Neural progenitor cell (in vitro differentiated cells): ENCODE data around the gene ZNF503. TPM values are rescaled to one million over a fixed set of nuclear protein-coding genes. Genes with fewer than 3 reads are reported as not detected.

ENCODE experiments used
- DNase-seq: peaks from one replicate; pipeline ENCODE4 v3.0.0-alpha.2; 2016; ENCODE audit warnings: low spot score
- H2AFZ ChIP-seq: fragments of 200-600 bp; sonication (generic); replicated peaks from 2 replicates; pipeline ENCODE4 v1.6.1; 2016; ENCODE audit warnings: antibody characterized with exemption
- H3F3A ChIP-seq: fragments of 200-600 bp; sonication (generic); 2 replicates; pipeline ENCODE4 v1.6.1; 2016; ENCODE audit warnings: antibody characterized with exemption, low read depth
- H3K27ac ChIP-seq: fragments of 200-600 bp; sonication (generic); 2 replicates; pipeline ENCODE4 v1.5.1; 2016; ENCODE audit warnings: mild to moderate bottlenecking
- H3K27me3 ChIP-seq: fragments of 200-600 bp; sonication (generic); 2 replicates; pipeline ENCODE4 v1.6.1; 2016; ENCODE audit warnings: mild to moderate bottlenecking, moderate library complexity
- H3K36me3 ChIP-seq: fragments of 200-600 bp; sonication (generic); 2 replicates; pipeline ENCODE4 v1.5.1; 2016
- H3K4me1 ChIP-seq: fragments of 200-600 bp; sonication (generic); 2 replicates; pipeline ENCODE4 v1.6.1; 2016; ENCODE audit warnings: mixed run types
- H3K4me2 ChIP-seq: fragments of 200-600 bp; sonication (generic); 2 replicates; pipeline ENCODE4 v1.6.1; 2016
- H3K4me3 ChIP-seq: fragments of 200-600 bp; sonication (generic); 2 replicates; pipeline ENCODE4 v1.5.1; 2016
- H3K79me2 ChIP-seq: fragments of 200-600 bp; sonication (generic); 2 replicates; pipeline ENCODE4 v1.6.1; 2016; ENCODE audit warnings: low read depth
- H3K9ac ChIP-seq: fragments of 200-600 bp; sonication (generic); 2 replicates; pipeline ENCODE4 v1.6.1; 2016
- H3K9me3 ChIP-seq: fragments of 200-600 bp; sonication (generic); 2 replicates; pipeline ENCODE4 v1.5.1; 2016; ENCODE audit warnings: low read depth
- H4K20me1 ChIP-seq: fragments of 200-600 bp; sonication (generic); 2 replicates; pipeline ENCODE4 v1.6.1; 2016; ENCODE audit warnings: low read depth
- H3K27ac Mint-ChIP-seq: 3 replicates; pipeline ENCODE4 v1.8.0; 2021; ENCODE audit warnings: mixed read lengths
- H3K27me3 Mint-ChIP-seq: 2 replicates; pipeline ENCODE4 v1.8.0; 2022; ENCODE audit warnings: low read depth, mild to moderate bottlenecking, inconsistent platforms, moderate library complexity, mixed read lengths; ENCODE audit not compliant: insufficient read depth
- H3K36me3 Mint-ChIP-seq: 3 replicates; pipeline ENCODE4 v1.8.0; 2021; ENCODE audit warnings: mixed read lengths
- H3K4me1 Mint-ChIP-seq: 3 replicates; pipeline ENCODE4 v1.8.0; 2021; ENCODE audit warnings: mixed read lengths
- H3K4me3 Mint-ChIP-seq: 3 replicates; pipeline ENCODE4 v1.8.0; 2021; ENCODE audit warnings: mild to moderate bottlenecking, moderate library complexity, mixed read lengths
- H3K9me3 Mint-ChIP-seq: 3 replicates; pipeline ENCODE4 v1.8.0; 2020; ENCODE audit warnings: mixed read lengths
- CTCF ChIP-seq: fragments of 200-600 bp; sonication (generic); IDR thresholded peaks from 2 replicates; pipeline ENCODE4 v1.5.1; 2017; ENCODE audit warnings: antibody characterized with exemption, mild to moderate bottlenecking
- EZH2 ChIP-seq: fragments of 200-600 bp; sonication (generic); IDR thresholded peaks from 2 replicates; pipeline ENCODE4 v1.6.1; 2017; ENCODE audit warnings: antibody characterized with exemption, mild to moderate bottlenecking, moderate library complexity
- EZH2phosphoT487 ChIP-seq: fragments of 200-600 bp; sonication (generic); IDR thresholded peaks from 2 replicates; pipeline ENCODE4 v1.6.1; 2017; ENCODE audit warnings: antibody characterized with exemption
- total RNA-seq: library from RNA; depleted of rRNA; stranded (reverse); fragments of >200 nt; gene quantifications from 2 replicates; pipeline ENCODE4 v1.2.3, GENCODE V29; 2015; ENCODE audit warnings: low replicate concordance

The ZNF503 gene
- total RNA-seq, 1 donor from 2014 or later, result 8.3 TPM

GRCh38 chr10:75449382-75450074, 48.0 kb upstream of the ZNF503 start:
- Histone ChIP-seq H3K4me1 (peaks cover 39% of the 10 kb centered on the region), H2AFZ (no peak overlapping the region), H3K9ac (no peak overlapping the region), H3F3A (no peaks in the 10 kb centered on the region), H3K27ac (no peak overlapping the region), H3K4me3 (no peak overlapping the region), H3K4me2 (peak overlapping the region; percentile 60), H3K9me3 (no peaks in the 10 kb centered on the region), H3K27me3 (peaks cover 43% of the 10 kb centered on the region), H3K36me3 (no peaks in the 10 kb centered on the region), H3K79me2 (no peaks in the 10 kb centered on the region), H4K20me1 (no peaks in the 10 kb centered on the region)
- peaks cover 56% of the 10 kb centered on the region for H3K4me1 Mint-ChIP-seq
- peaks cover 26% of the 10 kb centered on the region for H3K27me3 Mint-ChIP-seq
- no peaks in the 10 kb centered on the region for H3K36me3 Mint-ChIP-seq
- no peak for DNase-seq
- TF ChIP-seq CTCF, result no peak
- no peak for TF ChIP-seq EZH2phosphoT487
- no peak for TF ChIP-seq EZH2
- no peak overlapping the region for H3K4me3 Mint-ChIP-seq
- H3K27ac Mint-ChIP-seq, result peak overlapping the region; percentile 65
- peaks cover 19% of the 10 kb centered on the region for H3K9me3 Mint-ChIP-seq

- no peak overlapping the region for H3K27ac ChIP-seq
- peaks cover 3% of the 10 kb centered on the region for H3K9me3 ChIP-seq
- no peaks in the 10 kb centered on the region for H3K79me2 ChIP-seq
- Mint-ChIP-seq H3K27me3 (peaks cover 19% of the 10 kb centered on the region), H3K9me3 (peaks cover 30% of the 10 kb centered on the region), H3K4me1 (peaks cover 51% of the 10 kb centered on the region), H3K27ac (no peak overlapping the region), H3K36me3 (peaks cover 1% of the 10 kb centered on the region), H3K4me3 (peak overlapping the region; percentile 35)
- H3F3A ChIP-seq, result no peaks in the 10 kb centered on the region
- no peak for DNase-seq
- no peak overlapping the region for H3K4me3 ChIP-seq
- no peak overlapping the region for H2AFZ ChIP-seq
- H3K9ac ChIP-seq, result no peak overlapping the region
- TF ChIP-seq EZH2 (no peak), CTCF (no peak), EZH2phosphoT487 (no peak)
- H3K27me3 ChIP-seq, result peaks cover 38% of the 10 kb centered on the region
- H3K4me1 ChIP-seq, result peaks cover 39% of the 10 kb centered on the region
- no peak overlapping the region for H3K4me2 ChIP-seq
- H3K36me3 ChIP-seq, result no peaks in the 10 kb centered on the region
- no peaks in the 10 kb centered on the region for H4K20me1 ChIP-seq
These were observed 46.6 kb upstream of the ZNF503 start for GRCh38 chr10:75448166-75448565.

- no peak overlapping the region for H3K27ac ChIP-seq
- H3K4me3 Mint-ChIP-seq, result no peak overlapping the region
- H3K4me1 Mint-ChIP-seq, result peaks cover 35% of the 10 kb centered on the region
- no peak overlapping the region for H3K4me3 ChIP-seq
- H3F3A ChIP-seq, result no peaks in the 10 kb centered on the region
- no peak overlapping the region for H3K27ac Mint-ChIP-seq
- peaks cover 28% of the 10 kb centered on the region for H3K4me1 ChIP-seq
- peaks cover 21% of the 10 kb centered on the region for H3K27me3 ChIP-seq
- peaks cover 1% of the 10 kb centered on the region for H3K36me3 Mint-ChIP-seq
- H4K20me1 ChIP-seq, result no peaks in the 10 kb centered on the region
- H3K9me3 Mint-ChIP-seq, result peaks cover 41% of the 10 kb centered on the region
- peaks cover 20% of the 10 kb centered on the region for H3K27me3 Mint-ChIP-seq
- no peak overlapping the region for H3K4me2 ChIP-seq
- H3K36me3 ChIP-seq, result no peaks in the 10 kb centered on the region
- DNase-seq, result no peak
- peaks cover 6% of the 10 kb centered on the region for H3K9me3 ChIP-seq
- TF ChIP-seq EZH2phosphoT487 (no peak), CTCF (no peak)
- H3K9ac ChIP-seq, result no peak overlapping the region
- no peak overlapping the region for H2AFZ ChIP-seq
- H3K79me2 ChIP-seq, result no peaks in the 10 kb centered on the region
These were observed 44.9 kb upstream of the ZNF503 start for GRCh38 chr10:75446508-75446907.
